ENCODE data around the gene ZFP14. TPM values are rescaled to one million over a fixed set of nuclear protein-coding genes. Genes with fewer than 3 reads are reported as not detected.
A peak's percentile ranks its signal among the peaks of the same experiment; 100 is the strongest.

The ZFP14 gene
- 10 to 100 TPM in 3 of 4 donors, 1 to 10 TPM in 1; 9.4 to 14.0 (median 13.4) TPM for polyA plus RNA-seq (ENCODE audit: insufficient read length in 4 of 4)

- DNase-seq (ENCODE audit: low read depth in 4 of 4, low spot score in 3 of 4): peak; percentile 87 to 91 (median 90)
These were observed at the start of gene ZFP14 for GRCh38 chr19:36378625-36379509. ZFP14 (minus strand) TSS chr19:36379201; CDS start chr19:36367892, 11,309 bp downstream.

- no peak for DNase-seq (ENCODE audit: low read depth in 4 of 4, low spot score in 3 of 4)
These were observed 44.9 kb upstream of the ZFP14 start for GRCh38 chr19:36423925-36424324.

GRCh38 chr19:36421749-36422481, 42.9 kb upstream of the ZFP14 start:
- DNase-seq (ENCODE audit: low read depth in 4 of 4, low spot score in 3 of 4): peak in 1 of 4 donors; percentile 6

DNA sequence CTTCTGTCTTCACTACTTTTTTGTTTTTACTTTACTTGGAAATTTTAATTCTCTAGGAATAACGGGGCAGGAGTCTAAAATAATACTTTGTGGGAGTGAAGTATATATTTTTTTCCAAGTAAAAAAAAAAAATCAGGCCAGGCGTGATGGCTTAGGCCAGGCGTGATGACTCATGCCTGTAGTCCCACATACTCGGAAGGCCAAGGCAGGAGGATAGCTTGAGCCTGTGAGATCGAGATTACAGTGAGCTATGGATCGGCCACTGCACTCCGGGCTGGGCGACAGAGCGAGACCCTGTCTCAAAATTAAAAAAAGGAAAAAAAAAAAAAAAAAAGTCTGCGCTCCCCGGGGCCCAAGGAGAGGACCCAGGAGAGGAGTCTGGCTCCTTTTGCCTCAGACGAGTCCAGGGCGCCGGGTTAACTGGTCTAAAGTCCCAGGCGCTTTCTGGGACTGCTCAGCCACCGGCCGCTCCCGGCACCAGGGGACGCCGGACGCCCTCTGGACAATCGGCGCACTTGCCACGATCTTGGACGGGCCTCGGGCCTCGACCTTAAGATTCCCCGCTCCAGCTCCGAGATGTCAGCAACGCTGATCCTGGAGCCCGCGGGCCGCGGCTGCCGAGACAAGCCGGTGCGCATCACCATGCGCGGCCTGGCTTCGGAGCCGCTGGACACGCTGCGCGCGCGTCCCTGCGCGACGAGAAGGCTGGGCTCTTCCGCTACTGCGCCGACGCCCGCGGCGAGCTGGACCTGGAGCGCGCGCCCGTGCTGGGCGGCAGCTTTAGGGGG, 42.2 kb upstream of the ZFP14 start:
- peak in 3 of 4 donors; percentile 12 to 30 (median 25) for DNase-seq (ENCODE audit: low read depth in 4 of 4, low spot score in 3 of 4)

DNA sequence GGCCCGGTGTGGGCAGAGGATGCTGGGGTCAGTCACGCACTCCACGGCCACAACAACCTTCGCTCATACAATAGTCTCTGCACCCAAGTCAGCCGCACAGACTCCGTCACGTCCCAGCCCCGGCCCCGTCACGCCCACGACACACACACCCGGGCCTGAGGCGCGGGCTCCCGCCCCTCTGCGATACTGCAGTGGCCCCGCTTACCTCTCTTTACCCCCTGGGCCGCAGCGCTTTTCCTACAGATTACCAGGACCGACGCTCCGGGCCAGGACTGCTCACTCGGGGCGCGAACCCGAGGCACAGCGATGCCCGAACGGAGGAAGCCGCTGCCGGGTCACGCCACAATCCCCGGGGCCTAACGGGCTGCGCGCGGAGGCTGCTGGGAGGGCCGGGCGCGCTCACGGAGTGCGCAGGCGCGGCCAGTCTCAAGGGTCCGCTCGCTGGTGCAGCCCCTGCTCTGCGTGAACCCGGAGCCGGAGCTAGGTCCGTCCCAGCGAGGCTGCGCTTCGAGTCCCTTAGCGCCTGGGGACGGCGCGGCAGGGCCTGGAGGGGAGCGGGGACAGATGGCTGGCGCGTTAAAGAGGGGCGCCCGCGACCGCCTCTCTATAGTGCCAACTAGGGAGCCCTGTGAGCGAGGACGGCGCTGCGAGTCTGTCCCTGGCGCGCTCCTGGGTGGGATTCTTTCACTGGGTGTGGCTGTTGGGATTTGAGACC, 39.4 kb upstream of the ZFP14 start, which contains the start of gene ZFP82:
Gene ZFP82 (minus strand): TSS at position 358 of the 715 bp plus-strand sequence. CDS start 8,855 bp downstream, outside the sequence.
- peak; percentile 73 to 79 (median 74) for DNase-seq (ENCODE audit: low read depth in 4 of 4, low spot score in 3 of 4)

DNA sequence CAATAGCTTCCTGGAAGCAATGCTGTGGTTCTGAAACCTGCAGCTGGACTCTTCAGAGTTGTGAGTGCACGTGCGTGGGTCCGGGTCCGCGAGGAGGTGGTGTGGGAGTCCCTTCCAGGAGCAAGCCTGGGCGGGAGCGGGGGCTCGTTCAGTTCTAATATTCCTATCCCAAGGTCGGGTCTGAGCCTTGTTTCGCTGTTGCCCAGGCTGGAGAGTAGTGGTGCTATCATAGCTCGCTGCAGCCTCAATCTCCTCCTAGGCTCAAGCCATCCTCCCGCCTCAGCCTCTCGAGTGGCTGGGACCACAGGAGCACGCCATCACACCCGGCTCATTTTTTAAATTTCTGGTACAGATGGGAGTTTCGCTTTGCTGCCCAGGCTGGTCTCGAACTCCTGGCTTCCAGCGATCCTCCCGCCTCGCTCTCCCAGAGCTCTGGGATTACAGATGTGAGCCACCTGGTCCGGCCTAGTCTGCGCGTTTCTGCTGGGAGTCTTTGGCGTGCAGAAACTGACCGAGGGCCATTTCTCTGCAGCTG, 38.8 kb upstream of the ZFP14 start:
- peak in 1 of 4 donors; percentile 38 for DNase-seq (ENCODE audit: low read depth in 4 of 4, low spot score in 3 of 4)

DNA sequence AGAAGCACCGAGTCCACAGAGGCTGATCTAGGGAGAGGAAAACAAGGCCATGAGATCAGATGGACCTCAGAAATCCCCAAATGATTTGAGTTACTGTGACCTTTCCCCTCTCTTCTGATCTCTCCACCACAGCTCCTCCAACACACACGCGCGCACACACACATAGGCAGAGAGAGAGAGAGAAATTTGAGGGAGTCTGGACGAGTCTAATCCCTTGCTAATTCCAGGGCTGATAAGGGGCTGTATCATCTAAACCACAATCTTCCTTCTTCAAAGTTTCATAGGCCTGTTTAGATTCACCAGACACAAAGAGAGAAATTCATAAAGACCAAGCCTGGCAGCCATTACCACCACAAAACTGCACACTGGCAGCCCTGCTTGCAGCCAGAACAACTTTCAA, 30.8 kb upstream of the ZFP14 start:
- no peak for DNase-seq (ENCODE audit: low read depth in 4 of 4, low spot score in 3 of 4)

GRCh38 chr19:36408101-36408500, 29.1 kb upstream of the ZFP14 start:
- no peak for DNase-seq (ENCODE audit: low read depth in 4 of 4, low spot score in 3 of 4)

- no peak for DNase-seq (ENCODE audit: low read depth in 4 of 4, low spot score in 3 of 4)
These were observed 25.5 kb upstream of the ZFP14 start for GRCh38 chr19:36404498-36404897.

DNA sequence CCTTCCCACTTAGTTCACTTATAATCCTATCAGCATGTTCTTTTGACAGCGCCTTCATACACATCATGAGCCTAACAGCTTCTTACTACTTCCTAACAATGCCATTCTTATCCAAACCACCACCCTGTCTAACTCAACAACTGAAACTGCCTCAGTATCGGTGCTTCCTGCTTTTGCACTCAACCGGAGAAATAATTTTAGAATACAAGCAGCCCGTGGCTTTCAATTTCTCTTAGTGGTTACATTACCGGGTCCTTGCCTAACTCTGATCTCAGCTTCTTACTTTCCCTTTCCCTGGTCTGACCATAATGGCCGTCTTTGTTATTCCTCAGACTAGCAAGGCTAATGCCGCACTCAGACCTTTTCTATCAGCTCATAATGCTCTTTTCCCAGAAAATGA, 22.5 kb upstream of the ZFP14 start:
- DNase-seq (ENCODE audit: low read depth in 4 of 4, low spot score in 3 of 4): no peak

GRCh38 chr19:36398571-36398970, 19.6 kb upstream of the ZFP14 start:
- DNase-seq (ENCODE audit: low read depth in 4 of 4, low spot score in 3 of 4): no peak

DNA sequence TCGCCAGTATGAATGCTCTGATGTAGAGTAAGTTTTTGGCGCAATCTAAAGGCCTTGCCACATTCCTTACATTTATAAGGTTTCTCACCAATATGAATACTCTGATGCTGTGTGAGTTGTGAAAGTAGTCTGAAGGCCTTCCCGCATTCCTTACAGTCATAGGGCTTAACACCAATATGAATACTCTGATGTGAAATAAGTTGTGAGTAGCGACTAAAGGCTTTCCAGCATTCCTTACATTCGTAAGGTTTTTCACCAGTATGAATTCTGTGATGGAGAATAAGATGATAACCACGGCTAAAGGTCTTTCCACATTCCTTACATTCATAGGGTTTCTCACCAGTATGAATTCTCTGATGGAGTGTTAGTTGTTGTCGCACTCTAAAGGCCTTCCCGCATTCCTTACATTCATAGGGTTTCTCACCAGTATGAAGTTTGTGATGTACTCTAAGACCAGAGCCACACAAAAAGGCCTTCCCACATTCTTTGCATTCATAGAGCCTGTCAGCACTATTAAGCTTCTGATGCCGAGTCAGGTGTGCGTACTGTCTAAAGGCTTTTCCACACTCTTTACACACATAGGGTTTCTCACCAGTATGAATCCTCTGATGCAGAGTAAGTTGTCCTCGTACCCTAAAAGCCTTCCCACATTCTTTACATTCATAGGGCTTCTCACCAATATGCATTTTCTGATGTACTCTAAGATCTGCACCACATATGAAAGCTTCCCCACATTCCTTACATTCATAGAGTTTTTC, 14.1 kb upstream of the ZFP14 start:
- DNase-seq (ENCODE audit: low read depth in 4 of 4, low spot score in 3 of 4): no peak

DNA sequence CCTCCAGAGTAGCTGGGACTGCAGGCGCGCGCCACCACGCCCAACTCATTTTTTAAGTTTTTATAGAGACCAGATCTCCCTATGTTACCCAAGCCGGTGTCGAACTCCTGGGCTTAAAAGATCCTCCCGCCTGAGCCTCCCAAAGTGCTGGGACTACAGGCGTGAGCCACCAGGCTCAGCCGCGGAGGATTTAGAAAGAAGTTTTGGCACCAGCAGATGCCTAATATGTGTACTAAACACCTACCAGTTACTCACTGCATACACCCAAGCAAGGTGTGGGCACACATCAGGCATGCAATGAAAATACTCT, 464 bp upstream of the ZFP14 start:
- DNase-seq (ENCODE audit: low read depth in 4 of 4, low spot score in 3 of 4): no peak

GRCh38 chr19:36377541-36378178, 1.3 kb downstream of the ZFP14 start:
- peak in 1 of 4 donors; percentile 2 for DNase-seq (ENCODE audit: low read depth in 4 of 4, low spot score in 3 of 4)

- DNase-seq (ENCODE audit: low read depth in 4 of 4, low spot score in 3 of 4): no peak
These were observed 5.3 kb downstream of the ZFP14 start for GRCh38 chr19:36373638-36374156.

DNA sequence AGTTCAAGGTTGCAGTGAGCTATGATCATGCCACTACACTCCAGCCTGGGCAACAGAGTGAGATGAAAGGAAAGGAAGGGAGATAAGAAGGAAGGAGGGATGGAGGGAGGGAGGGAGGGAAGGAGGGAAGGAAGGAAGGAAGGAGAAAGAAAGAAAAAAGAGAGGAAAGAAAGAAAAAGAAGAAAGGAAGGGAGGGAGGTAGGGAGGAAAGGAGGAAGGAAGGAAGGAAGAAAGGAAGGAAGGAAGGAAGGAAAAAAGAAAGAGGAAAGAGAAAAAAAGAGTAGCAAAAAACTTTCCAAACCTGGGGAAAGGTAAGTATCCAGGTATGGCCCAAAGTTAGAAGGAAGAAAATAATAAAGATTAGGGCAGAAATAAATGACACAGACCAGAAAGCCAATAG, 7.1 kb downstream of the ZFP14 start:
- DNase-seq (ENCODE audit: low read depth in 4 of 4, low spot score in 3 of 4): no peak

DNA sequence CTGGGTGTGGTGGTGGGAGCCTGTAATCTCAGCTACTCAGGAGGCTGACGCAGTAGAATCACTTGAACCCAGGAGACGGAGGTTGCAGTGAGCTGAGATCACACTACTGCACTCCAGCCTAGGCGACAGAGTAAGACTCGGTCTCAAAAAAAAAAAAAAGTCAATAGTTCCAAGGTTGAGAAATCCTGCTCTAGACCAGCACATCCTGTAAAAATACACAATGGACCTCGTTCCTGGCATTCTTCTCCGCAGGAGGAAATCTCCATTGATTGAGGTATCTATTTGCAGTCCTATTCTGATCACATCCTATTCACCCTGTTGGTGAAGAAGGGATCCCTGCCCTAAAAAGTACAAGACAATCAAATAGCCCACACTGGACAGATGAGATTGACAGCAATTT, 15.2 kb downstream of the ZFP14 start:
- DNase-seq (ENCODE audit: low read depth in 4 of 4, low spot score in 3 of 4): no peak

DNA sequence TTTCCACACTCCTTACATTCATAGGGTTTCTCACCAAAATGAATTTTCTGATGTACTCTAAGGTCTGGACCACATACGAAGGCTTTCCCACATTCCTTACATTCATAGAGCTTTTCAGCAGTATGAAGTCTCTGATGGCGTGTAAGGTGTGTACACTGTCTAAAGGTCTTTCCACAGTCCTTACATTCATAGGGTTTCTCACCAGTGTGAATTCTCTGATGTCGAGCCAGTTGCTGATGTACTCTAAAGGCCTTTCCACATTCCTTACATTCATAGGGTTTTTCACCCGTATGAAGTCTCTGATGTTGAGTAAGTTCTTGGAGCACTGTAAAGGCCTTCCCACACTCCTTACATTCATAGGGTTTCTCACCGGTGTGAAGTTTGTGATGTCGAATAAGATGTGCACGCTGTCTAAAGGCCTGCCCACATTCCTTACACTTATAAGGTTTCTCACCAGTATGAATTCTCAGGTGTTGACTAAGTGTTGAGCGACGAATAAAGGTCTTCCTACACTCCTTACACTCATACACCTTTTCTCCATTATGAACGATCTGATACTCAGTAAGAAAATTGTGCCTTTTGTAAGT, 38.1 kb downstream of the ZFP14 start:
- no peak for DNase-seq (ENCODE audit: low read depth in 4 of 4, low spot score in 3 of 4)

Data from left renal pelvis (tissue), 4 donors.